ENCODE results near the gene CFDP1.

CFDP1 gene

DNA sequence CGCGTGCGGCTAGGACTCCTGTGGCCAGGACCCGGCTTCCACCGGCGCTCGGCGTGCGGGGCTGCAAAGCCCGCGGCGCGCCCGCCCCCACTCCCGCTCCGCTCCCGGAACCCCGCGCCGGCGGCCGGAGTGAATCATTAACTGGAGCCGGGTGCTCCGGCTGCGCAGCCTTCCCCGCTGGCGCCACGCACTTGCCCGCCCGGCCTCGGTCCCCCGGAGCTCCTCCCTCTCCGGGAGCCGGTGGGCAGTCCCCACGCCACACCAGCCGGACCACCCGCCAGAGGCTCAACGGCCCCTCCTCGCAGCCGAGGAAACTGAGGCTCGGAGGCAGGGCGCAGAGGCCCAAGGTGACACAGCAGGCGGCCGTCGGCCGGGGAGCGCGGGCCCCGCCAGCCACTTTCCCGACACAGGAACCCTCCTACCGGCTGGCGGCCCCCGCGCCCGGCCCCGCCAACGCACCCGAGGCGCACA is 182.5 kb downstream of the CFDP1 start:
- Histone ChIP-seq H3K9me3 (ENCODE audit: insufficient read depth, low read length) (no peaks in the 10 kb centered on the region), H3K9ac (ENCODE audit: insufficient read length, low read depth) (peak overlapping the region; percentile 94), H3K27me3 (ENCODE audit: insufficient read depth, insufficient read length) (no peaks in the 10 kb centered on the region), H3K36me3 (ENCODE audit: insufficient read depth, insufficient read length, low read length) (peaks cover 37% of the 10 kb centered on the region), H3K4me3 (ENCODE audit: insufficient read length, low read depth) (peak overlapping the region; percentile 83), H3K4me1 (ENCODE audit: insufficient read depth, insufficient read length) (peaks cover 61% of the 10 kb centered on the region)
- no peak for TF ChIP-seq YY1 (IDR thresholded peaks at IDR 0.05; ENCODE audit: insufficient read depth, insufficient read length)
- no peak for TF ChIP-seq SUZ12 (IDR thresholded peaks at IDR 0.05; ENCODE audit: extremely low read depth, insufficient read depth, insufficient read length)
- no peak for TF ChIP-seq ZNF274 (IDR thresholded peaks at IDR 0.05; ENCODE audit: low read depth, low read length)
- no peak for DNase-seq (ENCODE audit: low read depth, low spot score)

DNA sequence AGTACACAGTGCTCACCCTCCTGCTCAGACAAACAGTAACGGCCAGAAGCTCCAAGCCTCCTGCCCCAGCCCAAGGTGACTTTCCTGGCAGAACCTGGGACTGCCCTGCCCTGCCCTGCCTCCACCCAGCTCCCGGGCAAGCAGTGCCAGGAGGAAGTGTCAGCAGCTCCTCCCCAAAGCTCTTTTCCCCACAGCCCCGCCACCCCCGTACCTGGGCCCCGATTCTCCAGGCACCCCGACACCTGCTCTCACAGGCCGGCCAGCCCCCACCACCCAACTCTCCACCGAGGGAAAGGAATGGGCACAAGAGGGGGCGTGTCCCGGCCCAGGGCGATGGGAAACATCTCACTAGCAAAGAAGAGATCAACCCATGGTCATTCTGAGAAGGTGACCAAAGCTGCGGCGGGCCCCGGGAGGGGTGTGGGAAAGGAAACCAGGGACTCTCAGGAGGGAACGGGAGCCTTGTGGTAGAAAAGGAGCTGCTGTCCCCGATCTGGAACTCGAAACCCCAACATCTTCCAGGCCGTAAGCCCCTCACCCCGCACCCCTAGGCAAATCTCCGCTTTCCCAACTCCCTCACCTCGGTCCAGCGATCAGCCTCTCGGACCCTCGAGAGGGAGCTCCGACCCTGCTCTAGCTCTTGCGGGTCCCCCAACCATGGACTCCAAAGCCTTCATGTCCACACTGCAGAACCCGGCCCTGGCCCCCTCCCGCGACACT is 183.1 kb downstream of the CFDP1 start:
- Histone ChIP-seq H3K36me3 (ENCODE audit: insufficient read depth, insufficient read length, low read length) (peaks cover 37% of the 10 kb centered on the region), H3K4me3 (ENCODE audit: insufficient read length, low read depth) (peak overlapping the region; percentile 83), H3K27me3 (ENCODE audit: insufficient read depth, insufficient read length) (no peaks in the 10 kb centered on the region), H3K9ac (ENCODE audit: insufficient read length, low read depth) (peak overlapping the region; percentile 94), H3K4me1 (ENCODE audit: insufficient read depth, insufficient read length) (peaks cover 65% of the 10 kb centered on the region), H3K9me3 (ENCODE audit: insufficient read depth, low read length) (no peaks in the 10 kb centered on the region)
- no peak for TF ChIP-seq YY1 (IDR thresholded peaks at IDR 0.05; ENCODE audit: insufficient read depth, insufficient read length)
- TF ChIP-seq ZNF274 (IDR thresholded peaks at IDR 0.05; ENCODE audit: low read depth, low read length): no peak
- TF ChIP-seq SUZ12 (IDR thresholded peaks at IDR 0.05; ENCODE audit: extremely low read depth, insufficient read depth, insufficient read length): no peak
- DNase-seq (ENCODE audit: low read depth, low spot score): no peak

DNA sequence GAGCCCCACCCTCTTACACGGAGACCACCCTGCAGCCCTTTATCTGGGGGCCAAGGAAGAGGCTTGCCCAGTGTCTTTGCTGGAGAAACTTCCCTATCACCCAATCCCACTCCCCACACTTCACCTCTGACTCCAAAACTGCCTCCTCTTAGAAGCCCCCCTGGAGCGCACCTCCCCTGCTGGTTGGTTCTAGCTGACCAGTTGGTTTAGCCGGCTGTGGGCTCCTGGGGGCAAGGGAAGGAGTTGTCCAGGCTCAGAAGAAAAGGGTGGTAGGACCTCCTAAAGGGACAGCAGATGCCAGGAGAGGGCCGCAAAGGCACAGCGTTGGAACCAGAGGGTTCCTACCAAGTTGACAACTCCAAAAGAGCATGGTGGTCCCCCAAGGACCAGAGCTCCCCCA is 183.9 kb downstream of the CFDP1 start:
- H3K27me3 ChIP-seq (ENCODE audit: insufficient read depth, insufficient read length): no peaks in the 10 kb centered on the region
- no peaks in the 10 kb centered on the region for H3K9me3 ChIP-seq (ENCODE audit: insufficient read depth, low read length)
- peaks cover 41% of the 10 kb centered on the region for H3K36me3 ChIP-seq (ENCODE audit: insufficient read depth, insufficient read length, low read length)
- peaks cover 68% of the 10 kb centered on the region for H3K4me1 ChIP-seq (ENCODE audit: insufficient read depth, insufficient read length)
- no peak for DNase-seq (ENCODE audit: low read depth, low spot score)
- TF ChIP-seq SUZ12 (IDR thresholded peaks at IDR 0.05; ENCODE audit: extremely low read depth, insufficient read depth, insufficient read length) (no peak), ZNF274 (IDR thresholded peaks at IDR 0.05; ENCODE audit: low read depth, low read length) (no peak), YY1 (IDR thresholded peaks at IDR 0.05; ENCODE audit: insufficient read depth, insufficient read length) (no peak)
- peak overlapping the region; percentile 94 for H3K9ac ChIP-seq (ENCODE audit: insufficient read length, low read depth)
- H3K4me3 ChIP-seq (ENCODE audit: insufficient read length, low read depth): peak overlapping the region; percentile 83

DNA sequence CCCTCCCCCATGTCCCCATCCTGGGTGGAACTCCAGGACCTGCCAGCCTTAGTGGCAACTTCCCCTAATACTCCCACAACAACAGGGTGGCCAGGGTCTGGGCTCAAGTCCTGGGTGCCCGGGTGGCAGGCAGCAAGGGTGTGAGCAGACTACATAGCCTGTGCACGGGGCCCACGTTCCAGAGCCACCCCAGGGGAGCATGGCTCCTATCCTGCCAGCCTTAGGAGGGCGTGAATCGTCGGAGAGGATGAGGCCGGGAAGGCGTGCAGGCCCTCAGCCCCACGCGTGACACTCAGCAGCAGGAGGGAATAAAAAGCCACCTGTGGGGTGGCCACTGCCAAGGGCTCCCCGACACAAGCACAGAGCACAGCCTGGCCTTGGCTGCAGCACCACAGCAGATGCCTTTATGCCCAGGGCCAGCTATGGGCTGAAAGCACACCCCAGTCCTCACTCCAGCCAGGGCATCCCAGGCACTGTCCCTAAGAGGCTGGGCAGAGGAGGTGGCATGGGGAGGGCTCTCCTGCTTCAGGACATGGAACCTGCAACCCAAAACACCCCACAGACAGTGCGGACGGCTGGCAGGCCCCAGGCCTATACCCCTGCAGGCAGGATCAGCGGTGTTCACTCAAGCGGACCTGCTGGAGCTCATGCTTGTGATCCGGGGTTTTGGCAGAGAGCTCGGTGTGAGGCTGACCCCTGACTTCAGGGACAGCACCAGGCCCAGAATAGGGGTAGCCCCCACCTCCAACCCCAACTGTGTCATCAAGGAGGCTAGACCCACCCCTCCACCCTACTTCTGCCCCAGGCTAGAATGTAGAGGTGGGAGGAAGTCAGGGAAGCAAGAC is 184.5 kb downstream of the CFDP1 start:
- peaks cover 48% of the 10 kb centered on the region for H3K36me3 ChIP-seq (ENCODE audit: insufficient read depth, insufficient read length, low read length)
- no peaks in the 10 kb centered on the region for H3K27me3 ChIP-seq (ENCODE audit: insufficient read depth, insufficient read length)
- peak overlapping the region; percentile 58 for H3K9ac ChIP-seq (ENCODE audit: insufficient read length, low read depth)
- peaks cover 69% of the 10 kb centered on the region for H3K4me1 ChIP-seq (ENCODE audit: insufficient read depth, insufficient read length)
- TF ChIP-seq SUZ12 (IDR thresholded peaks at IDR 0.05; ENCODE audit: extremely low read depth, insufficient read depth, insufficient read length) (no peak), ZNF274 (IDR thresholded peaks at IDR 0.05; ENCODE audit: low read depth, low read length) (no peak), YY1 (IDR thresholded peaks at IDR 0.05; ENCODE audit: insufficient read depth, insufficient read length) (no peak)
- H3K9me3 ChIP-seq (ENCODE audit: insufficient read depth, low read length): no peaks in the 10 kb centered on the region
- DNase-seq (ENCODE audit: low read depth, low spot score): no peak
- H3K4me3 ChIP-seq (ENCODE audit: insufficient read length, low read depth): no peak overlapping the region

DNA sequence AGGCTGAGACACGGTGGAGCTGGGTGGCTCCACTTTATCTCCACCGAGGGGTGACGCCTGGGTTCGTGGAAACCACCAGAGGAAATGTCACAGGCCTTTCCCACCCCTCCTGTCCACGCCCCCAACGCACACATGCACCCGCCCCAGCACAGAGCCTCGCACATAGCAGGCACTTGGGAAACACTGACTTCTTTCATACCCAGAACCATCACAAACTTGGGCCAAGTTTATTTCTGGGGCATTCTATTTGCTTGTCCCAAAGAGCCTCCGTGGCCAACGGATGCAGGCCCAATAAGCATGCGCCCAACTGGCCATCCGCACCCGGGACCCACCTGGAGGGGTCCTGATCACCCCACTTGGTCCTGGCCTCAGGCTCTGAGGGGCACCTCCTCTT is 185.2 kb downstream of the CFDP1 start:
- Histone ChIP-seq H3K9me3 (ENCODE audit: insufficient read depth, low read length) (no peaks in the 10 kb centered on the region), H3K4me3 (ENCODE audit: insufficient read length, low read depth) (no peak overlapping the region), H3K36me3 (ENCODE audit: insufficient read depth, insufficient read length, low read length) (peaks cover 54% of the 10 kb centered on the region), H3K27me3 (ENCODE audit: insufficient read depth, insufficient read length) (no peaks in the 10 kb centered on the region), H3K9ac (ENCODE audit: insufficient read length, low read depth) (peak overlapping the region; percentile 58), H3K4me1 (ENCODE audit: insufficient read depth, insufficient read length) (peaks cover 71% of the 10 kb centered on the region)
- DNase-seq (ENCODE audit: low read depth, low spot score): no peak
- TF ChIP-seq YY1 (IDR thresholded peaks at IDR 0.05; ENCODE audit: insufficient read depth, insufficient read length): no peak
- TF ChIP-seq SUZ12 (IDR thresholded peaks at IDR 0.05; ENCODE audit: extremely low read depth, insufficient read depth, insufficient read length): no peak
- no peak for TF ChIP-seq ZNF274 (IDR thresholded peaks at IDR 0.05; ENCODE audit: low read depth, low read length)

DNA sequence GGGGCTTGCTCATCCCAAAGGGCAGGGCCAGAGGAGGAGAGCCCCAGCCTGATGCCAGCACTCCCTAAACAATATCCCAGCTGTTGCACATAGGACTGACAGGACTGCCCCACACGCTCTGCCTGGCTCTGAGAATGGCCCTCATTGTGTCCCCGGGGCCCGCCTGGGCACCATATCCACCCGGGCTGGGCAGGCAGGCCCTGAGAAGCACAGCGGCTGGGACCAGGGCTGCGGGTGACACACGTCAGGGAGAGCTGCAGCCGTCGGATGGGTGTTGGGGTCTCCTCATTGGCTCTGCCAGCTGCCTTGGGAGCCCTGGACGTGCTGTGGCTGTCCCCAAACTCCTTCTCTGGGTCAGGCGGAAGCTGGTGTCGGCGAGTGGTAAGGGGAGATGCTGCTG is 186.1 kb downstream of the CFDP1 start:
- Histone ChIP-seq H3K4me3 (ENCODE audit: insufficient read length, low read depth) (no peak overlapping the region), H3K4me1 (ENCODE audit: insufficient read depth, insufficient read length) (peaks cover 62% of the 10 kb centered on the region), H3K27me3 (ENCODE audit: insufficient read depth, insufficient read length) (no peaks in the 10 kb centered on the region), H3K9me3 (ENCODE audit: insufficient read depth, low read length) (no peaks in the 10 kb centered on the region), H3K36me3 (ENCODE audit: insufficient read depth, insufficient read length, low read length) (peaks cover 63% of the 10 kb centered on the region), H3K9ac (ENCODE audit: insufficient read length, low read depth) (peak overlapping the region; percentile 68)
- no peak for DNase-seq (ENCODE audit: low read depth, low spot score)
- no peak for TF ChIP-seq YY1 (IDR thresholded peaks at IDR 0.05; ENCODE audit: insufficient read depth, insufficient read length)
- no peak for TF ChIP-seq ZNF274 (IDR thresholded peaks at IDR 0.05; ENCODE audit: low read depth, low read length)
- no peak for TF ChIP-seq SUZ12 (IDR thresholded peaks at IDR 0.05; ENCODE audit: extremely low read depth, insufficient read depth, insufficient read length)

Data from NT2/D1 (cell line).